A673 (cell line): ENCODE results near the gene URI1. TPM values are rescaled to one million over a fixed set of nuclear protein-coding genes. Genes with fewer than 3 reads are reported as not detected.

Source experiments
- BruUV-seq: library from RNA; stranded (reverse); fragments of 400-500 nt; replicated peaks from 2 replicates; lab custom pipeline; 2021; lab: Mats Ljungman, UMichigan
- CTCF ChIA-PET: fragments of 300-600 bp; sonication (Branson Sonifier 250); formaldehyde crosslinking; loops from one replicate; lab custom pipeline; 2022; ENCODE audit warnings: antibody characterized with exemption; lab: Charles Lee
- POLR2A ChIA-PET: fragments of 300-600 bp; sonication (Branson Sonifier 250); formaldehyde crosslinking; loops from one replicate; lab custom pipeline; 2022; ENCODE audit warnings: antibody characterized with exemption; ENCODE audit not compliant: low non-redundant PET; lab: Charles Lee
- DNase-seq: peaks from one replicate; pipeline ENCODE4 v3.0.0-alpha.2; 2015; ENCODE audit warnings: low spot score
- H3K27ac ChIP-seq: fragments of 200-600 bp; sonication (generic); 2 replicates; pipeline ENCODE4 v1.5.1; 2016; ENCODE audit warnings: mixed run types, low read depth, mild to moderate bottlenecking, mixed read lengths, antibody characterized with exemption, low read length; ENCODE audit not compliant: poor library complexity, severe bottlenecking
- H3K27me3 ChIP-seq: fragments of 200-600 bp; sonication (generic); replicated peaks from 2 replicates; pipeline ENCODE4 v1.6.1; 2017; ENCODE audit warnings: mixed run types, low read depth, mild to moderate bottlenecking, mixed read lengths, antibody characterized with exemption, low read length; ENCODE audit not compliant: insufficient read depth, poor library complexity
- H3K36me3 ChIP-seq: fragments of 200-600 bp; sonication (generic); 2 replicates; pipeline ENCODE4 v1.6.1; 2016; ENCODE audit warnings: mixed run types, mild to moderate bottlenecking, mixed read lengths, antibody characterized with exemption, low read length; ENCODE audit not compliant: insufficient read depth, poor library complexity, severe bottlenecking
- H3K4me1 ChIP-seq: fragments of 200-600 bp; sonication (generic); 2 replicates; pipeline ENCODE4 v1.6.1; 2017; ENCODE audit warnings: mixed run types, mild to moderate bottlenecking, mixed read lengths, antibody characterized with exemption, low read length; ENCODE audit not compliant: insufficient read depth, poor library complexity, severe bottlenecking
- H3K4me3 ChIP-seq: fragments of 200-600 bp; sonication (generic); 2 replicates; pipeline ENCODE4 v1.5.1; 2016; ENCODE audit warnings: low read depth, mixed run types, mild to moderate bottlenecking, mixed read lengths, low read length; ENCODE audit not compliant: poor library complexity, severe bottlenecking
- H3K9me3 ChIP-seq: fragments of 200-600 bp; sonication (generic); 2 replicates; pipeline ENCODE4 v1.6.1; 2016; ENCODE audit warnings: mixed run types, low read depth, mild to moderate bottlenecking, mixed read lengths, antibody characterized with exemption, low read length; ENCODE audit not compliant: poor library complexity, severe bottlenecking
- CTCF ChIP-seq: fragments of 300-800, 200-600 bp; sonication (generic); conservative IDR thresholded peaks from 2 replicates; pipeline ENCODE4 v1.5.1; 2017; ENCODE audit warnings: low read depth, mild to moderate bottlenecking, antibody characterized with exemption, low read length, moderate library complexity, mixed read lengths
- EZH2 ChIP-seq: fragments of 200-600 bp; sonication (generic); IDR thresholded peaks from 2 replicates; pipeline ENCODE4 v1.6.1; 2017; ENCODE audit warnings: borderline replicate concordance, low read depth, mild to moderate bottlenecking, mixed read lengths, antibody characterized with exemption, low read length; ENCODE audit not compliant: poor library complexity, severe bottlenecking
- intact Hi-C: fragments of 100-400 bp; cut with micrococcal nuclease; formaldehyde crosslinking; loops from one replicate; pipeline ENCODE4 v1.10.0; 2022; ENCODE audit not compliant: unreplicated experiment
- total RNA-seq: library from RNA; stranded (reverse); gene quantifications from 2 replicates; pipeline ENCODE4 v1.2.3, GENCODE V29; 2021

URI1 gene
- total RNA-seq, 1 experiment from 2014 or later: 93.0 TPM

GRCh38 chr19:30000862-30001261 is 58.8 kb downstream of the URI1 start:
- no TSS peak for BruUV-seq
- DNase-seq: no peak

GRCh38 chr19:30001301-30001700 is 59.3 kb downstream of the URI1 start:
- ChIA-PET CTCF (no interaction called here), POLR2A (no interaction called here)
- Histone ChIP-seq H3K4me3 (no peak overlapping the region), H3K36me3 (peaks cover 37% of the 10 kb centered on the region), H3K9me3 (peaks cover 14% of the 10 kb centered on the region), H3K4me1 (peaks cover 21% of the 10 kb centered on the region), H3K27me3 (no peaks in the 10 kb centered on the region), H3K27ac (no peak overlapping the region)
- no TSS peak for BruUV-seq
- intact Hi-C loops: no loop called here
- DNase-seq: no peak
- TF ChIP-seq CTCF (no peak), EZH2 (no peak)

More at GRCh38 chr19:30000862-30001261, 58.8 kb downstream of the URI1 start:
- Histone ChIP-seq H3K9me3 (peaks cover 14% of the 10 kb centered on the region), H3K4me3 (no peak overlapping the region), H3K4me1 (peaks cover 21% of the 10 kb centered on the region), H3K27me3 (no peaks in the 10 kb centered on the region), H3K27ac (no peak overlapping the region), H3K36me3 (peaks cover 34% of the 10 kb centered on the region)
- ChIA-PET CTCF (no interaction called here), POLR2A (no interaction called here)
- TF ChIP-seq CTCF (no peak), EZH2 (no peak)
- intact Hi-C loops: no loop called here

GRCh38 chr19:30001791-30002190 is 59.8 kb downstream of the URI1 start:
- peak; percentile 12 for DNase-seq
- CTCF ChIA-PET: no interaction called here
- peaks cover 36% of the 10 kb centered on the region for H3K36me3 ChIP-seq
- no peak for TF ChIP-seq EZH2
- TF ChIP-seq CTCF: 0 out of 2 replicates have a peak, but pooled peaks have one; percentile 19
- H3K27ac ChIP-seq: no peak overlapping the region
- intact Hi-C loops: no loop called here
- POLR2A ChIA-PET: no interaction called here
- no peaks in the 10 kb centered on the region for H3K27me3 ChIP-seq
- peaks cover 14% of the 10 kb centered on the region for H3K9me3 ChIP-seq
- H3K4me3 ChIP-seq: no peak overlapping the region
- peaks cover 21% of the 10 kb centered on the region for H3K4me1 ChIP-seq
- BruUV-seq: no TSS peak
